Astrocyte (in vitro differentiated cells and primary cell): ENCODE measurements around the gene ADAMTS17. TPM values are rescaled to one million over a fixed set of nuclear protein-coding genes. Genes with fewer than 3 reads are reported as not detected.

Experiments
- DNase-seq: peaks from one replicate; pipeline ENCODE4 v3.0.0-alpha.2; 2010; ENCODE audit warnings: low read depth
- FAIRE-seq: peaks from 2 replicates; lab custom pipeline; 2011; peaks lifted over from hg19 to GRCh38; lab: Jason Lieb, UNC
- H2AFZ ChIP-seq: 2 replicates; pipeline ENCODE4 v1.6.0; 2012; ENCODE audit warnings: low read depth, low read length, inconsistent platforms
- H3K27ac ChIP-seq: 2 replicates; pipeline ENCODE4 v1.5.1; 2011; ENCODE audit warnings: low read depth, low read length, inconsistent platforms
- H3K27me3 ChIP-seq: 2 replicates; pipeline ENCODE4 v1.6.0; 2011; ENCODE audit warnings: low read length, inconsistent platforms; ENCODE audit not compliant: insufficient read depth
- H3K36me3 ChIP-seq: 2 replicates; pipeline ENCODE4 v1.5.1; 2011; ENCODE audit warnings: low read length, inconsistent platforms; ENCODE audit not compliant: insufficient read depth
- H3K4me1 ChIP-seq: 2 replicates; pipeline ENCODE4 v1.5.1; 2011; ENCODE audit warnings: low read length, inconsistent platforms; ENCODE audit not compliant: insufficient read depth
- H3K4me2 ChIP-seq: 2 replicates; pipeline ENCODE4 v1.6.0; 2012; ENCODE audit warnings: low read length, inconsistent platforms
- H3K4me3 ChIP-seq: 2 replicates; pipeline ENCODE4 v1.5.1; 2011; ENCODE audit warnings: low read depth, mild to moderate bottlenecking, low read length, inconsistent platforms; ENCODE audit not compliant: insufficient read depth
- H3K79me2 ChIP-seq: 2 replicates; pipeline ENCODE4 v1.6.0; 2012; ENCODE audit warnings: mild to moderate bottlenecking, low read length, inconsistent platforms; ENCODE audit not compliant: insufficient read depth
- H3K9ac ChIP-seq: 2 replicates; pipeline ENCODE4 v1.6.0; 2012; ENCODE audit warnings: mild to moderate bottlenecking, low read length, inconsistent platforms
- H3K9me3 ChIP-seq: 2 replicates; pipeline ENCODE4 v1.5.1; 2012; ENCODE audit warnings: low read depth, mild to moderate bottlenecking, low read length, inconsistent platforms; ENCODE audit not compliant: insufficient read depth
- H4K20me1 ChIP-seq: 2 replicates; pipeline ENCODE4 v1.6.0; 2012; ENCODE audit warnings: low read length, inconsistent platforms; ENCODE audit not compliant: insufficient read depth
- H3K27ac Mint-ChIP-seq: one replicate; pipeline ENCODE4 v1.8.0; 2021; ENCODE audit warnings: mild to moderate bottlenecking, mixed read lengths; ENCODE audit not compliant: unreplicated experiment
- H3K27me3 Mint-ChIP-seq: one replicate; pipeline ENCODE4 v1.8.0; 2021; ENCODE audit warnings: low read depth, mixed read lengths; ENCODE audit not compliant: unreplicated experiment
- H3K36me3 Mint-ChIP-seq: one replicate; pipeline ENCODE4 v1.8.0; 2021; ENCODE audit warnings: low read depth, mixed read lengths; ENCODE audit not compliant: unreplicated experiment
- H3K4me1 Mint-ChIP-seq: one replicate; pipeline ENCODE4 v1.8.0; 2021; ENCODE audit warnings: low read depth, mixed read lengths; ENCODE audit not compliant: unreplicated experiment
- H3K4me3 Mint-ChIP-seq: one replicate; pipeline ENCODE4 v1.8.0; 2021; ENCODE audit warnings: mild to moderate bottlenecking, moderate library complexity, mixed read lengths; ENCODE audit not compliant: unreplicated experiment
- H3K9me3 Mint-ChIP-seq: one replicate; pipeline ENCODE4 v1.8.0; 2021; ENCODE audit warnings: mild to moderate bottlenecking, mixed read lengths; ENCODE audit not compliant: unreplicated experiment
- CTCF ChIP-seq: IDR thresholded peaks from 2 replicates; pipeline ENCODE4 v1.5.1; 2011; ENCODE audit warnings: low read depth, mild to moderate bottlenecking, inconsistent platforms, low read length, moderate library complexity; ENCODE audit not compliant: insufficient read depth
- EZH2 ChIP-seq: IDR thresholded peaks from 2 replicates; pipeline ENCODE4 v1.6.1; 2012; ENCODE audit warnings: mild to moderate bottlenecking, low read length, inconsistent platforms; ENCODE audit not compliant: insufficient read depth
- total RNA-seq: library from RNA; stranded (reverse); gene quantifications from 2 replicates; pipeline ENCODE4 v1.2.1, GENCODE V29; 2021

The ADAMTS17 gene
- total RNA-seq, 1 donor from 2014 or later: 0.27 TPM

DNA sequence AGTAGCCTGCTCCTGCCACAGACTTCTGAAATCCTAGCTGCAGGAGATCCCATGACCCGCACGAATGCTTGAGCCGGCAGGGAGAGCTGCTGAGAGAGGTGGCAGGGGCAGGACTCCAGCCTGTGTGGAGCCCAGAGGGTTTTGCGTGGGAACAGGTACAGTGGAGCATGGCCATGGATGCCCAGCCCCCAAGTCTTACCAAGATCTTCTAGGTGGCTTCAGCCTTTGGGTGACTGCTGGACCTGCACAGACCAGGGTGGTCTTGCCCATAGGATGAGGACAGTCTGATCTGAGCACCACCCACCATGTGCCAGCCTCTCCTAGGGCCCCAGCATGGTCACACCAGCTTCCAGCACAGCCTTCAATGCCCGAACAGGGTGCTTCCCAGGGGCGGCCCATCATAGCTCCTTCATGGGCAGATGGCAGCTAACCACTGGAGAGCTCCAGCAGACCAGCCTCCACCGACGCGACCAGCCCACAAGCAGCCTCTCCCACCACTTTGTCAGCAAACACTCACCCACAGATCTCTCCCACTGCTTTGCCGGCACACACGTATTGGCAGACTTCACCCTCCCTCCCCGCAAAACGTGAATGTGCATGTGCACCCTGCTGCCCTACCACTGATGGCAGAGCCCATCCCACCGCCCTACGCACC lies 56.0 kb downstream of the ADAMTS17 start:
- H3K9ac ChIP-seq: no peak overlapping the region
- Mint-ChIP-seq H3K27ac (no peak overlapping the region), H3K9me3 (no peaks in the 10 kb centered on the region), H3K4me3 (no peak overlapping the region), H3K27me3 (peaks cover 56% of the 10 kb centered on the region), H3K36me3 (no peaks in the 10 kb centered on the region), H3K4me1 (peaks cover 7% of the 10 kb centered on the region)
- H3K4me1 ChIP-seq: no peaks in the 10 kb centered on the region
- H3K9me3 ChIP-seq: no peaks in the 10 kb centered on the region
- no peak for TF ChIP-seq EZH2
- no peak for TF ChIP-seq CTCF
- H3K27ac ChIP-seq: no peak overlapping the region
- no peak overlapping the region for H3K4me2 ChIP-seq
- no peak for DNase-seq
- H3K36me3 ChIP-seq: no peaks in the 10 kb centered on the region
- H4K20me1 ChIP-seq: no peaks in the 10 kb centered on the region
- no peak for FAIRE-seq
- no peak overlapping the region for H2AFZ ChIP-seq
- no peaks in the 10 kb centered on the region for H3K79me2 ChIP-seq
- no peak overlapping the region for H3K4me3 ChIP-seq
- no peaks in the 10 kb centered on the region for H3K27me3 ChIP-seq

GRCh38 chr15:100284701-100285100 lies 57.1 kb downstream of the ADAMTS17 start:
- FAIRE-seq (no peak), DNase-seq (peak; percentile 26)
- H3K4me1 Mint-ChIP-seq: peaks cover 9% of the 10 kb centered on the region
- H3K4me3 Mint-ChIP-seq: no peak overlapping the region
- no peak overlapping the region for H3K9ac ChIP-seq
- H4K20me1 ChIP-seq: no peaks in the 10 kb centered on the region
- no peak overlapping the region for H2AFZ ChIP-seq
- no peaks in the 10 kb centered on the region for H3K36me3 Mint-ChIP-seq
- H3K9me3 Mint-ChIP-seq: peaks cover 2% of the 10 kb centered on the region
- no peaks in the 10 kb centered on the region for H3K9me3 ChIP-seq
- no peaks in the 10 kb centered on the region for H3K79me2 ChIP-seq
- H3K27ac Mint-ChIP-seq: no peak overlapping the region
- TF ChIP-seq CTCF (no peak), EZH2 (no peak)
- H3K27me3 Mint-ChIP-seq: peaks cover 63% of the 10 kb centered on the region
- no peaks in the 10 kb centered on the region for H3K27me3 ChIP-seq
- H3K27ac ChIP-seq: no peak overlapping the region
- no peaks in the 10 kb centered on the region for H3K4me1 ChIP-seq
- H3K4me2 ChIP-seq: no peak overlapping the region
- H3K4me3 ChIP-seq: no peak overlapping the region
- H3K36me3 ChIP-seq: no peaks in the 10 kb centered on the region

GRCh38 chr15:100284191-100284590 lies 57.6 kb downstream of the ADAMTS17 start:
- Histone ChIP-seq H3K9me3 (no peaks in the 10 kb centered on the region), H3K4me1 (no peaks in the 10 kb centered on the region), H3K36me3 (no peaks in the 10 kb centered on the region), H3K79me2 (no peaks in the 10 kb centered on the region), H3K4me2 (no peak overlapping the region), H3K4me3 (no peak overlapping the region), H4K20me1 (no peaks in the 10 kb centered on the region), H3K27me3 (no peaks in the 10 kb centered on the region), H3K27ac (no peak overlapping the region), H2AFZ (no peak overlapping the region), H3K9ac (no peak overlapping the region)
- FAIRE-seq (no peak), DNase-seq (no peak)
- H3K27me3 Mint-ChIP-seq: peaks cover 63% of the 10 kb centered on the region
- TF ChIP-seq EZH2 (no peak), CTCF (no peak)
- peaks cover 4% of the 10 kb centered on the region for H3K9me3 Mint-ChIP-seq
- H3K27ac Mint-ChIP-seq: no peak overlapping the region
- no peak overlapping the region for H3K4me3 Mint-ChIP-seq
- H3K4me1 Mint-ChIP-seq: peaks cover 9% of the 10 kb centered on the region
- H3K36me3 Mint-ChIP-seq: no peaks in the 10 kb centered on the region
